Keratinocyte (primary cell): Measurements from ENCODE around the gene NUDT2.

Source experiments
- CTCF ChIP-seq, 3 experiments: IDR thresholded peaks in 1 of 3; conservative IDR thresholded peaks in 1 of 3; optimal IDR thresholded peaks in 1 of 3; 2 replicates in 2 of 3; 3 replicates in 1 of 3; pipeline versions ENCODE3 to v1.5.1; 2011; ENCODE audit warnings: low read length in 3 of 3, mild to moderate bottlenecking in 3 of 3, moderate library complexity in 2 of 3, control low read depth in 1 of 3, inconsistent platforms in 1 of 3; ENCODE audit not compliant: insufficient read depth in 2 of 3; ENCODE audit errors: extremely low read depth in 1 of 3
- EZH2 ChIP-seq: IDR thresholded peaks from one replicate; pipeline ENCODE4 v1.6.1; 2012; ENCODE audit warnings: inconsistent platforms, mild to moderate bottlenecking, low read length, moderate library complexity

- TF ChIP-seq CTCF (optimal IDR thresholded peaks at IDR 0.05 in 1 of 3, IDR thresholded peaks at IDR 0.05 in 1 of 3, conservative IDR thresholded peaks at IDR 0.05 in 1 of 3; ENCODE audit: extremely low read depth in 1 of 3, insufficient read depth in 2 of 3, low read length in 3 of 3): no peak
- no peak for TF ChIP-seq EZH2
Observed at GRCh38 chr9:34385561-34386230, 56.3 kb downstream of the NUDT2 start.
